Lower leg skin (tissue), 3 donors: ENCODE data around the gene TENT4B.

Source experiments
- POLR2A ChIP-seq, 2 donors: fragments of 450-650 bp; IDR thresholded peaks; one replicate each; pipeline ENCODE4 v1.6.1; 2016 to 2017; ENCODE audit warnings: antibody characterized with exemption in 2 of 2, mild to moderate bottlenecking in 1 of 2, moderate library complexity in 1 of 2
- TF ChIP-seq, protein P1 (sequence below), 3 donors: fragments of 450-650 bp; IDR thresholded peaks; one replicate each; pipeline ENCODE4 v1.5.1; 2016; ENCODE audit warnings: antibody characterized with exemption in 3 of 3, mild to moderate bottlenecking in 3 of 3, moderate library complexity in 2 of 3

DNA sequence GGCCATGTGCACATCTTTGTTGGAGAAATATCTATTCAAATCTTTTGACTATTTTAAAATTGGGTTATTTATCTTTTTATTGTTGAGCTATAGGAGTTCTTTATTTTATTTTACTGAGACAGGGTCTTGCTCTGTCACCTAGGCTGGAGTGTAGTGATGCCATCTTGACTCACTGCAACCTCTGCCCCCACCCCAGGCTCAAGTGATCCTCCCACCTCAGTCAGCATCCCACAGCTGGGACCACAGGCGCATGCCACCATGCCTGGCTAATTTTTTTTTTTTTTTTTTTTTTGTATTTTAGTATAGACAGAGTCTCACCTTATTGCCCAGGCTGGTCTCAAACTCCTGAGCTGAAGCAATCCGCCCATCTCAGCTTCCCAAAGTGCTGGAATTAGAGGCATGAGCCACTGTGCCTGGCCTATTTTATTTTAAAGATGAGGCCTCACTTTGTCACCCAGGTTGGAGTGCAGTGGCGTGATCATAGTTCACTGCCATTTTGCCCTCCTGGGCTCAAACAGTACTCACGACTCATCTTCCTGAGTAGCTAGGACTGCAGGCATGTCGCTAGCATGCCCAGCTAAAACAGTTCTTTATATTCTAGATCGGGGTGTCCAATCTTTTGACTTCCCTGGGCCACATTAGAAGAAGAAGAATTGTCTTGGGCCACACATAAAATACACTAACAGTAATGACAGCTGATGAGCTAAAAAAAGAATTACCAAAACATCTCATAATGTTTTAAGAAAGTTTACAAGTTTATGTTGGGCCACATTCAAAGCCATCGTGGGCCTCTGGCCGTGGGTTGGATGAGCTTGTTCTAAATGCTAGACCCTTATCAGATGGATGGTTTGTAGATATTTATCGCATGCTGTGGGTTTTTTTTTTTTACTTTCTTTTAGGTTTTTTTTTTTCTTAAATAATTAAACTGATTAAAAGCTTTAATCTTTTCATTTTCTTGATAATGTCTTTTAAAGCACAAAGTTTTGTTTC lies 13.7 kb downstream of the TENT4B start:
- TF ChIP-seq POLR2A (IDR thresholded peaks at IDR 0.05): no peak
- TF ChIP-seq, protein P1, sequence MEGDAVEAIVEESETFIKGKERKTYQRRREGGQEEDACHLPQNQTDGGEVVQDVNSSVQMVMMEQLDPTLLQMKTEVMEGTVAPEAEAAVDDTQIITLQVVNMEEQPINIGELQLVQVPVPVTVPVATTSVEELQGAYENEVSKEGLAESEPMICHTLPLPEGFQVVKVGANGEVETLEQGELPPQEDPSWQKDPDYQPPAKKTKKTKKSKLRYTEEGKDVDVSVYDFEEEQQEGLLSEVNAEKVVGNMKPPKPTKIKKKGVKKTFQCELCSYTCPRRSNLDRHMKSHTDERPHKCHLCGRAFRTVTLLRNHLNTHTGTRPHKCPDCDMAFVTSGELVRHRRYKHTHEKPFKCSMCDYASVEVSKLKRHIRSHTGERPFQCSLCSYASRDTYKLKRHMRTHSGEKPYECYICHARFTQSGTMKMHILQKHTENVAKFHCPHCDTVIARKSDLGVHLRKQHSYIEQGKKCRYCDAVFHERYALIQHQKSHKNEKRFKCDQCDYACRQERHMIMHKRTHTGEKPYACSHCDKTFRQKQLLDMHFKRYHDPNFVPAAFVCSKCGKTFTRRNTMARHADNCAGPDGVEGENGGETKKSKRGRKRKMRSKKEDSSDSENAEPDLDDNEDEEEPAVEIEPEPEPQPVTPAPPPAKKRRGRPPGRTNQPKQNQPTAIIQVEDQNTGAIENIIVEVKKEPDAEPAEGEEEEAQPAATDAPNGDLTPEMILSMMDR (IDR thresholded peaks at IDR 0.05): no peak
